SK-N-MC (cell line): Measurements from ENCODE around the gene MRPL54.

Experiments
- DNase-seq: peaks from one replicate; pipeline ENCODE4 v3.0.0-alpha.2; 2011; ENCODE audit warnings: low read depth, low spot score
- H3K27ac ChIP-seq: fragments of 200-600 bp; sonication (generic); 2 replicates; pipeline ENCODE4 v1.5.1; 2016; ENCODE audit warnings: mixed run types
- H3K36me3 ChIP-seq: fragments of 200-600 bp; sonication (generic); 2 replicates; pipeline ENCODE4 v1.6.1; 2017; ENCODE audit warnings: antibody characterized with exemption, low read length, mixed read lengths; ENCODE audit not compliant: insufficient read depth
- H3K4me3 ChIP-seq: fragments of 200-600 bp; sonication (generic); 2 replicates; pipeline ENCODE4 v1.5.1; 2016
- H3K9ac ChIP-seq: fragments of 200-600 bp; sonication (generic); 2 replicates; pipeline ENCODE4 v1.8.0; 2017; ENCODE audit warnings: mixed run types, mixed read lengths; ENCODE audit not compliant: insufficient read length
- H3K9me3 ChIP-seq: fragments of 200-600 bp; sonication (generic); 2 replicates; pipeline ENCODE4 v1.6.1; 2017; ENCODE audit warnings: low read depth, mild to moderate bottlenecking, antibody characterized with exemption, low read length, moderate library complexity, mixed read lengths
- EZH2 ChIP-seq: fragments of 200-600 bp; sonication (generic); IDR thresholded peaks from one replicate; pipeline ENCODE4 v1.6.1; 2017; ENCODE audit warnings: antibody characterized with exemption
- FOXP2 ChIP-seq: optimal IDR thresholded peaks from 2 replicates; pipeline ENCODE3; 2011; ENCODE audit warnings: mild to moderate bottlenecking, moderate library complexity; ENCODE audit not compliant: insufficient read depth; ENCODE audit errors: extremely low read length, control extremely low read depth
- POLR2AphosphoS5 ChIP-seq: IDR thresholded peaks from 2 replicates; pipeline ENCODE4 v1.6.1; 2012; ENCODE audit warnings: mild to moderate bottlenecking, low read depth, low read length, borderline replicate concordance

The MRPL54 gene

GRCh38 chr19:3792114-3792513, 29.6 kb downstream of the MRPL54 start:
- Histone ChIP-seq H3K36me3 (no peaks in the 10 kb centered on the region), H3K9ac (no peak overlapping the region), H3K4me3 (no peak overlapping the region), H3K27ac (no peak overlapping the region), H3K9me3 (no peaks in the 10 kb centered on the region)
- TF ChIP-seq EZH2 (no peak), FOXP2 (no peak), POLR2AphosphoS5 (no peak)
- DNase-seq: no peak

GRCh38 chr19:3793799-3794198, 31.3 kb downstream of the MRPL54 start:
- no peaks in the 10 kb centered on the region for H3K9me3 ChIP-seq
- TF ChIP-seq EZH2 (no peak), POLR2AphosphoS5 (no peak)
- no peak overlapping the region for H3K27ac ChIP-seq
- no peaks in the 10 kb centered on the region for H3K36me3 ChIP-seq
- no peak overlapping the region for H3K4me3 ChIP-seq
- H3K9ac ChIP-seq: no peak overlapping the region
- no peak for DNase-seq

GRCh38 chr19:3796358-3796757, 33.9 kb downstream of the MRPL54 start:
- H3K9me3 ChIP-seq: no peaks in the 10 kb centered on the region
- no peaks in the 10 kb centered on the region for H3K36me3 ChIP-seq

GRCh38 chr19:3798137-3798536, 35.7 kb downstream of the MRPL54 start:
- Histone ChIP-seq H3K9me3 (no peaks in the 10 kb centered on the region), H3K9ac (no peak overlapping the region), H3K27ac (no peak overlapping the region), H3K36me3 (no peaks in the 10 kb centered on the region), H3K4me3 (no peak overlapping the region)
- no peak for DNase-seq
- TF ChIP-seq POLR2AphosphoS5: no peak
- TF ChIP-seq EZH2: no peak
- no peak for TF ChIP-seq FOXP2

More at GRCh38 chr19:3796358-3796757, 33.9 kb downstream of the MRPL54 start:
- no peak overlapping the region for H3K27ac ChIP-seq
- TF ChIP-seq POLR2AphosphoS5 (no peak), FOXP2 (no peak), EZH2 (no peak)
- H3K9ac ChIP-seq: no peak overlapping the region
- H3K4me3 ChIP-seq: no peak overlapping the region
- DNase-seq: no peak

- Histone ChIP-seq H3K36me3 (no peaks in the 10 kb centered on the region), H3K9ac (no peak overlapping the region), H3K9me3 (no peaks in the 10 kb centered on the region), H3K4me3 (no peak overlapping the region), H3K27ac (no peak overlapping the region)
- DNase-seq: no peak
- TF ChIP-seq POLR2AphosphoS5 (no peak), EZH2 (no peak), FOXP2 (no peak)
Observed at GRCh38 chr19:3800996-3801395, 38.5 kb downstream of the MRPL54 start.

GRCh38 chr19:3801412-3802096, 39.1 kb downstream of the MRPL54 start:
- DNase-seq: no peak
- Histone ChIP-seq H3K4me3 (no peak overlapping the region), H3K27ac (no peak overlapping the region), H3K9me3 (no peaks in the 10 kb centered on the region), H3K9ac (no peak overlapping the region), H3K36me3 (no peaks in the 10 kb centered on the region)
- TF ChIP-seq POLR2AphosphoS5: no peak
- no peak for TF ChIP-seq FOXP2
- no peak for TF ChIP-seq EZH2

GRCh38 chr19:3803114-3803888, 40.8 kb downstream of the MRPL54 start:
- Histone ChIP-seq H3K9ac (no peak overlapping the region), H3K9me3 (no peaks in the 10 kb centered on the region), H3K36me3 (no peaks in the 10 kb centered on the region), H3K4me3 (no peak overlapping the region), H3K27ac (no peak overlapping the region)
- TF ChIP-seq FOXP2: no peak
- TF ChIP-seq POLR2AphosphoS5: no peak
- TF ChIP-seq EZH2: no peak
- DNase-seq: no peak

- no peaks in the 10 kb centered on the region for H3K9me3 ChIP-seq
- H3K27ac ChIP-seq: no peak overlapping the region
- H3K4me3 ChIP-seq: no peak overlapping the region
- H3K9ac ChIP-seq: no peak overlapping the region
- TF ChIP-seq POLR2AphosphoS5: no peak
- TF ChIP-seq EZH2: no peak
- no peak for TF ChIP-seq FOXP2
- no peak for DNase-seq
- no peaks in the 10 kb centered on the region for H3K36me3 ChIP-seq
Observed at GRCh38 chr19:3803986-3804385, 41.5 kb downstream of the MRPL54 start.
